GM23248 (cell line): ENCODE measurements around the gene ALDOA. TPM values are rescaled to one million over a fixed set of nuclear protein-coding genes. Genes with fewer than 3 reads are reported as not detected.

Experiments
- DNase-seq: peaks from one replicate; pipeline ENCODE4 v3.0.0-alpha.2; 2015
- H2AFZ ChIP-seq: fragments of 200-600 bp; sonication (generic); 2 replicates; pipeline ENCODE4 v1.6.1; 2016; ENCODE audit warnings: antibody characterized with exemption
- H3F3A ChIP-seq: fragments of 200-600 bp; sonication (generic); 2 replicates; pipeline ENCODE4 v1.6.1; 2016; ENCODE audit warnings: mild to moderate bottlenecking, antibody characterized with exemption, mixed run types; ENCODE audit not compliant: insufficient read depth
- H3K27ac ChIP-seq: fragments of 200-600 bp; sonication (generic); 2 replicates; pipeline ENCODE4 v1.5.1; 2016; ENCODE audit warnings: mild to moderate bottlenecking
- H3K27me3 ChIP-seq: fragments of 200-600 bp; sonication (generic); replicated peaks from 2 replicates; pipeline ENCODE4 v1.6.1; 2016; ENCODE audit warnings: mild to moderate bottlenecking; ENCODE audit not compliant: insufficient read depth
- H3K36me3 ChIP-seq: fragments of 200-600 bp; sonication (generic); 2 replicates; pipeline ENCODE4 v1.6.1; 2016; ENCODE audit warnings: low read depth, mild to moderate bottlenecking
- H3K4me1 ChIP-seq: fragments of 200-600 bp; sonication (generic); 2 replicates; pipeline ENCODE4 v1.6.1; 2016; ENCODE audit warnings: mild to moderate bottlenecking; ENCODE audit not compliant: insufficient read depth
- H3K4me2 ChIP-seq: fragments of 200-600 bp; sonication (generic); one replicate; pipeline ENCODE4 v1.6.1; 2016; ENCODE audit warnings: mild to moderate bottlenecking; ENCODE audit not compliant: unreplicated experiment
- H3K4me3 ChIP-seq: fragments of 200-600 bp; sonication (generic); 2 replicates; pipeline ENCODE4 v1.5.1; 2016; ENCODE audit warnings: mild to moderate bottlenecking
- H3K79me2 ChIP-seq: fragments of 200-600 bp; sonication (generic); 2 replicates; pipeline ENCODE4 v1.6.1; 2016; ENCODE audit warnings: mild to moderate bottlenecking; ENCODE audit not compliant: insufficient read depth
- H3K9ac ChIP-seq: fragments of 200-600 bp; sonication (generic); 2 replicates; pipeline ENCODE4 v1.6.1; 2016; ENCODE audit warnings: mild to moderate bottlenecking
- H3K9me2 ChIP-seq: fragments of 200-600 bp; sonication (generic); 2 replicates; pipeline ENCODE4 v1.6.1; 2016; ENCODE audit warnings: mixed run types, mild to moderate bottlenecking, moderate library complexity; ENCODE audit not compliant: insufficient read depth
- H3K9me3 ChIP-seq: fragments of 200-600 bp; sonication (generic); one replicate; pipeline ENCODE4 v1.6.1; 2017; ENCODE audit warnings: low read depth
- H4K20me1 ChIP-seq: fragments of 200-600 bp; sonication (generic); 2 replicates; pipeline ENCODE4 v1.6.0; 2016; ENCODE audit not compliant: insufficient read depth
- EZH2 ChIP-seq: fragments of 200-600 bp; sonication (generic); IDR thresholded peaks from 2 replicates; pipeline ENCODE4 v1.6.1; 2018; ENCODE audit warnings: antibody characterized with exemption, mild to moderate bottlenecking; ENCODE audit not compliant: insufficient read depth, poor library complexity, severe bottlenecking
- EZH2phosphoT487 ChIP-seq: fragments of 200-600 bp; sonication (generic); IDR thresholded peaks from 2 replicates; pipeline ENCODE4 v1.6.1; 2018; ENCODE audit warnings: antibody characterized with exemption, moderate library complexity, mild to moderate bottlenecking, low read depth; ENCODE audit not compliant: insufficient read depth
- WGBS, 2 experiments: methylation state at CpG; one replicate each; pipeline ENCODE4 v1.1.6; 2015 to 2017; ENCODE audit warnings: low lambda C conversion rate in 2 of 2, low coverage in 1 of 2; ENCODE audit errors: missing lambda C conversion rate in 2 of 2; 5-methylcytosine and 5-hydroxymethylcytosine counted together
- in situ Hi-C: fragments of 300-500 bp; cut with MboI; formaldehyde crosslinking; loops from 2 replicates; pipeline ENCODE4 v1.15.0; 2020
- polyA plus RNA-seq: library from polyadenylated mRNA; unstranded; fragments of >200 nt; fragmentation: Nextera tagmentation; extraction: Ambion mirVana; gene quantifications from 2 replicates; pipeline ENCODE4 v1.2.1, GENCODE V29; 2016
- total RNA-seq: library from RNA; depleted of rRNA; stranded (reverse); fragments of >200 nt; shearing (Covaris generic); gene quantifications from 2 replicates; pipeline ENCODE4 v1.2.3, GENCODE V29; 2014

Gene ALDOA
- total and polyA plus RNA-seq, 2 experiments from 2014 or later: 1,602 to 2,742 TPM

- no peaks in the 10 kb centered on the region; the same call in 1 of the 2 replicates for H3K36me3 ChIP-seq
- no peaks in the 10 kb centered on the region for H3K79me2 ChIP-seq
- H3K27ac ChIP-seq: no peak overlapping the region
- no peaks in the 10 kb centered on the region for H3K27me3 ChIP-seq
- no peaks in the 10 kb centered on the region for H3K9me2 ChIP-seq
- H3F3A ChIP-seq: no peaks in the 10 kb centered on the region
- no peak overlapping the region for H3K9ac ChIP-seq
- TF ChIP-seq EZH2phosphoT487: no peak
- no peak for TF ChIP-seq EZH2
- no peaks in the 10 kb centered on the region for H4K20me1 ChIP-seq
- no peak overlapping the region for H3K4me3 ChIP-seq
- H3K9me3 ChIP-seq: no peaks in the 10 kb centered on the region
- no peaks in the 10 kb centered on the region for H3K4me1 ChIP-seq
- in situ Hi-C loops: loop anchor here (25.0 kb wide), 1 partner anchor 308 kb away; the partner anchor contains the start of gene ZNF771
- H3K4me2 ChIP-seq: no peak overlapping the region
- 90 to 92% methylated on average over 6 of the region's 6 CpGs for WGBS, 2 experiments
- no peak overlapping the region for H2AFZ ChIP-seq
- no peak for DNase-seq
Measured at GRCh38 chr16:30104492-30104891, 38.9 kb downstream of the ALDOA start.

GRCh38 chr16:30108059-30108850, 42.7 kb downstream of the ALDOA start:
- Histone ChIP-seq H3K27ac (no peak overlapping the region), H3K9me3 (no peaks in the 10 kb centered on the region), H3K4me3 (no peak overlapping the region), H3K4me2 (no peak overlapping the region), H3K9me2 (no peaks in the 10 kb centered on the region), H3K4me1 (peaks cover 2% of the 10 kb centered on the region), H3K36me3 (no peaks in the 10 kb centered on the region; the same call in 1 of the 2 replicates), H4K20me1 (no peaks in the 10 kb centered on the region), H3K79me2 (no peaks in the 10 kb centered on the region), H2AFZ (no peak overlapping the region), H3K27me3 (no peaks in the 10 kb centered on the region), H3F3A (no peaks in the 10 kb centered on the region), H3K9ac (no peak overlapping the region)
- DNase-seq: no peak
- 93 to 94% methylated on average over 14 to 15 of the region's 15 CpGs for whole genome bisulfite sequencing, 2 experiments
- TF ChIP-seq EZH2phosphoT487 (no peak), EZH2 (no peak)
- in situ Hi-C loops: loop anchor here (25.0 kb wide), 1 partner anchor 304 kb away; the partner anchor contains the start of gene ZNF771

- no peak overlapping the region for H3K9ac ChIP-seq
- H3K9me3 ChIP-seq: no peaks in the 10 kb centered on the region
- TF ChIP-seq EZH2: no peak
- no peak for TF ChIP-seq EZH2phosphoT487
- no peaks in the 10 kb centered on the region; the same call in 1 of the 2 replicates for H3K36me3 ChIP-seq
- H2AFZ ChIP-seq: no peak overlapping the region
- no peak overlapping the region for H3K4me2 ChIP-seq
- H4K20me1 ChIP-seq: no peaks in the 10 kb centered on the region
- in situ Hi-C loops: loop anchor here (25.0 kb wide), 1 partner anchor 302 kb away; the partner anchor contains the start of gene ZNF771
- DNase-seq: no peak
- H3K27ac ChIP-seq: no peak overlapping the region
- H3K79me2 ChIP-seq: no peaks in the 10 kb centered on the region
- H3K4me3 ChIP-seq: no peak overlapping the region
- no peaks in the 10 kb centered on the region for H3F3A ChIP-seq
- peaks cover 9% of the 10 kb centered on the region for H3K4me1 ChIP-seq
- H3K9me2 ChIP-seq: no peaks in the 10 kb centered on the region
- H3K27me3 ChIP-seq: no peaks in the 10 kb centered on the region
- WGBS, 2 experiments: 63 to 67% methylated on average over 7 of the region's 7 CpGs
Measured at GRCh38 chr16:30110661-30111060, 45.1 kb downstream of the ALDOA start.

GRCh38 chr16:30112197-30113030, 46.9 kb downstream of the ALDOA start:
- WGBS, 2 experiments: 81 to 83% methylated on average over 24 to 29 of the region's 29 CpGs
- Histone ChIP-seq H3K9me3 (no peaks in the 10 kb centered on the region), H3F3A (no peaks in the 10 kb centered on the region), H3K4me1 (peaks cover 9% of the 10 kb centered on the region), H3K27ac (no peak overlapping the region), H3K79me2 (no peaks in the 10 kb centered on the region), H3K4me2 (no peak overlapping the region), H3K36me3 (no peaks in the 10 kb centered on the region; the same call in 1 of the 2 replicates), H3K9me2 (no peaks in the 10 kb centered on the region), H4K20me1 (no peaks in the 10 kb centered on the region), H3K9ac (no peak overlapping the region), H3K4me3 (no peak overlapping the region), H3K27me3 (no peaks in the 10 kb centered on the region), H2AFZ (no peak overlapping the region)
- TF ChIP-seq EZH2phosphoT487 (no peak), EZH2 (no peak)
- DNase-seq: peak; percentile 69
- in situ Hi-C loops: loop anchor here (25.0 kb wide), 1 partner anchor 300 kb away; the partner anchor contains the start of gene ZNF771
